ENCODE data around the gene PAK2.

DNA sequence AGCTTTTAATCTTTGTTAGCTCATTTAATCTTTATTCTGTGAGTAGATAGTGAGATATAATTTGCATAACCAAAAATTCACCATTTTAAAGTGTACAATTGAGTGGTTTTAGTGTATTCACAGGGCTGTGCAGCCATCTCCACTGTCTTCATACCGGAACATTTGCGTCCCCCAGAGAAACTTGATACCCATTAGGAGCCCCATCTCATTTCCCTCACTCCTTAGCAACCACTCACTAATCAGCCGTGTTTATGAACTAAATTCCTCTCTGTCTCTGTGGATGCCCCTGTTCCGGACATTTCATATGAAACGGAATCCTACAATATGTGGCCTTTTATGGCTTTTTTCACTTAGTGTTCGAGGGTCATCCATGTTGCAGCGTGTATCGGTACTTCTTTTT is 38.2 kb downstream of the PAK2 start:
- TF ChIP-seq, protein P1, sequence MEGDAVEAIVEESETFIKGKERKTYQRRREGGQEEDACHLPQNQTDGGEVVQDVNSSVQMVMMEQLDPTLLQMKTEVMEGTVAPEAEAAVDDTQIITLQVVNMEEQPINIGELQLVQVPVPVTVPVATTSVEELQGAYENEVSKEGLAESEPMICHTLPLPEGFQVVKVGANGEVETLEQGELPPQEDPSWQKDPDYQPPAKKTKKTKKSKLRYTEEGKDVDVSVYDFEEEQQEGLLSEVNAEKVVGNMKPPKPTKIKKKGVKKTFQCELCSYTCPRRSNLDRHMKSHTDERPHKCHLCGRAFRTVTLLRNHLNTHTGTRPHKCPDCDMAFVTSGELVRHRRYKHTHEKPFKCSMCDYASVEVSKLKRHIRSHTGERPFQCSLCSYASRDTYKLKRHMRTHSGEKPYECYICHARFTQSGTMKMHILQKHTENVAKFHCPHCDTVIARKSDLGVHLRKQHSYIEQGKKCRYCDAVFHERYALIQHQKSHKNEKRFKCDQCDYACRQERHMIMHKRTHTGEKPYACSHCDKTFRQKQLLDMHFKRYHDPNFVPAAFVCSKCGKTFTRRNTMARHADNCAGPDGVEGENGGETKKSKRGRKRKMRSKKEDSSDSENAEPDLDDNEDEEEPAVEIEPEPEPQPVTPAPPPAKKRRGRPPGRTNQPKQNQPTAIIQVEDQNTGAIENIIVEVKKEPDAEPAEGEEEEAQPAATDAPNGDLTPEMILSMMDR (IDR thresholded peaks at IDR 0.05; ENCODE audit: insufficient read depth, low read length) = no peak
- TF ChIP-seq, protein P2, sequence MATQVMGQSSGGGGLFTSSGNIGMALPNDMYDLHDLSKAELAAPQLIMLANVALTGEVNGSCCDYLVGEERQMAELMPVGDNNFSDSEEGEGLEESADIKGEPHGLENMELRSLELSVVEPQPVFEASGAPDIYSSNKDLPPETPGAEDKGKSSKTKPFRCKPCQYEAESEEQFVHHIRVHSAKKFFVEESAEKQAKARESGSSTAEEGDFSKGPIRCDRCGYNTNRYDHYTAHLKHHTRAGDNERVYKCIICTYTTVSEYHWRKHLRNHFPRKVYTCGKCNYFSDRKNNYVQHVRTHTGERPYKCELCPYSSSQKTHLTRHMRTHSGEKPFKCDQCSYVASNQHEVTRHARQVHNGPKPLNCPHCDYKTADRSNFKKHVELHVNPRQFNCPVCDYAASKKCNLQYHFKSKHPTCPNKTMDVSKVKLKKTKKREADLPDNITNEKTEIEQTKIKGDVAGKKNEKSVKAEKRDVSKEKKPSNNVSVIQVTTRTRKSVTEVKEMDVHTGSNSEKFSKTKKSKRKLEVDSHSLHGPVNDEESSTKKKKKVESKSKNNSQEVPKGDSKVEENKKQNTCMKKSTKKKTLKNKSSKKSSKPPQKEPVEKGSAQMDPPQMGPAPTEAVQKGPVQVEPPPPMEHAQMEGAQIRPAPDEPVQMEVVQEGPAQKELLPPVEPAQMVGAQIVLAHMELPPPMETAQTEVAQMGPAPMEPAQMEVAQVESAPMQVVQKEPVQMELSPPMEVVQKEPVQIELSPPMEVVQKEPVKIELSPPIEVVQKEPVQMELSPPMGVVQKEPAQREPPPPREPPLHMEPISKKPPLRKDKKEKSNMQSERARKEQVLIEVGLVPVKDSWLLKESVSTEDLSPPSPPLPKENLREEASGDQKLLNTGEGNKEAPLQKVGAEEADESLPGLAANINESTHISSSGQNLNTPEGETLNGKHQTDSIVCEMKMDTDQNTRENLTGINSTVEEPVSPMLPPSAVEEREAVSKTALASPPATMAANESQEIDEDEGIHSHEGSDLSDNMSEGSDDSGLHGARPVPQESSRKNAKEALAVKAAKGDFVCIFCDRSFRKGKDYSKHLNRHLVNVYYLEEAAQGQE (IDR thresholded peaks at IDR 0.05; ENCODE audit: insufficient replicate concordance, low read depth) = no peak

Data from HL-60 (cell line).